Measurements from ENCODE around the gene ALDH1L2.

GRCh38 chr12:105026411-105026810, 57.8 kb downstream of the ALDH1L2 start:
- TF ChIP-seq CTCF (IDR thresholded peaks at IDR 0.05; ENCODE audit: poor library complexity) (no peak), EZH2 (IDR thresholded peaks at IDR 0.05; ENCODE audit: borderline replicate concordance) (no peak), EZH2phosphoT487 (IDR thresholded peaks at IDR 0.05; ENCODE audit: low read depth, severe bottlenecking, unreplicated experiment) (no peak)
